Glomerular endothelial cell (primary cell): Measurements from ENCODE around the gene TEX101. TPM values are rescaled to one million over a fixed set of nuclear protein-coding genes. Genes with fewer than 3 reads are reported as not detected.
A peak's percentile ranks its signal among the peaks of the same experiment; 100 is the strongest.

Experiments used
- DNase-seq: peaks from one replicate; pipeline ENCODE4 v3.0.0-alpha.2; 2011; ENCODE audit warnings: low read depth, low spot score; ENCODE audit errors: extremely low read depth
- total RNA-seq: library from RNA; depleted of rRNA; stranded (reverse); fragments of >200 nt; gene quantifications from 2 replicates; pipeline ENCODE4 v1.2.3, GENCODE V29; 2015

The TEX101 gene
- total RNA-seq, 1 donor from 2014 or later: not detected

GRCh38 chr19:43444531-43445287, 30.0 kb downstream of the TEX101 start:
- DNase-seq: no peak

GRCh38 chr19:43445426-43445825, 30.7 kb downstream of the TEX101 start:
- DNase-seq: no peak

GRCh38 chr19:43446746-43447489, 32.2 kb downstream of the TEX101 start:
- no peak for DNase-seq

- no peak for DNase-seq
These were observed 33.0 kb downstream of the TEX101 start for GRCh38 chr19:43447655-43448054.

- no peak for DNase-seq
These were observed 35.9 kb downstream of the TEX101 start for GRCh38 chr19:43450545-43450997.

- DNase-seq: no peak
These were observed 37.9 kb downstream of the TEX101 start for GRCh38 chr19:43452582-43452981.

- no peak for DNase-seq
These were observed 39.3 kb downstream of the TEX101 start for GRCh38 chr19:43454031-43454430.

- DNase-seq: no peak
These were observed 40.8 kb downstream of the TEX101 start for GRCh38 chr19:43455321-43456113.

GRCh38 chr19:43457809-43458208, 43.1 kb downstream of the TEX101 start:
- no peak for DNase-seq

- DNase-seq: no peak
These were observed 45.8 kb downstream of the TEX101 start for GRCh38 chr19:43460362-43461016.

- DNase-seq: no peak
These were observed 46.6 kb downstream of the TEX101 start for GRCh38 chr19:43461303-43461702.

- DNase-seq: no peak
These were observed 47.7 kb downstream of the TEX101 start for GRCh38 chr19:43462383-43462782.

GRCh38 chr19:43462785-43463380, 48.2 kb downstream of the TEX101 start:
- DNase-seq: no peak

- peak; percentile 45 for DNase-seq
These were observed 48.9 kb downstream of the TEX101 start for GRCh38 chr19:43463381-43464133.

- DNase-seq: no peak
These were observed 49.6 kb downstream of the TEX101 start for GRCh38 chr19:43464134-43464775.

GRCh38 chr19:43465468-43466120, 50.9 kb downstream of the TEX101 start, which contains the start of gene LYPD3:
Gene LYPD3, minus strand, starts transcription at chr19:43465608. Its CDS starts 37 bp downstream, at chr19:43465571.
- DNase-seq: no peak

- no peak for DNase-seq
These were observed 52.1 kb downstream of the TEX101 start for GRCh38 chr19:43466793-43467192.

- no peak for DNase-seq
These were observed 52.6 kb downstream of the TEX101 start for GRCh38 chr19:43467276-43467675.
